SK-N-SH (cell line): ENCODE results near the gene AGBL1.

Source experiments
- CHD2 ChIP-seq: fragments of 150-350 bp; IDR thresholded peaks from 2 replicates; pipeline ENCODE4 v1.6.1; 2018; ENCODE audit warnings: low read length; ENCODE audit not compliant: partially characterized antibody
- CTCF ChIP-seq: fragments of 200-600 bp; sonication (generic); IDR thresholded peaks from 2 replicates; pipeline ENCODE4 v1.6.1; 2017; ENCODE audit warnings: antibody characterized with exemption, mild to moderate bottlenecking, moderate library complexity
- EP300 ChIP-seq, 2 experiments: IDR thresholded peaks; 2 replicates each; pipeline versions ENCODE4 v1.4.0 to v1.6.1; 2012; ENCODE audit warnings: borderline replicate concordance in 1 of 2, low read depth in 1 of 2, low read length in 1 of 2
- NRF1 ChIP-seq: IDR thresholded peaks from 2 replicates; pipeline ENCODE4 v1.6.1; 2012; ENCODE audit warnings: low read depth, mild to moderate bottlenecking, low read length
- POLR2AphosphoS5 ChIP-seq: IDR thresholded peaks from 2 replicates; pipeline ENCODE4 v1.6.1; 2012; ENCODE audit warnings: low read depth, low read length
- TF ChIP-seq, protein P1 (sequence below): IDR thresholded peaks from 2 replicates; pipeline ENCODE4 v1.6.1; 2012; ENCODE audit warnings: mild to moderate bottlenecking, low read depth, low read length, moderate library complexity

DNA sequence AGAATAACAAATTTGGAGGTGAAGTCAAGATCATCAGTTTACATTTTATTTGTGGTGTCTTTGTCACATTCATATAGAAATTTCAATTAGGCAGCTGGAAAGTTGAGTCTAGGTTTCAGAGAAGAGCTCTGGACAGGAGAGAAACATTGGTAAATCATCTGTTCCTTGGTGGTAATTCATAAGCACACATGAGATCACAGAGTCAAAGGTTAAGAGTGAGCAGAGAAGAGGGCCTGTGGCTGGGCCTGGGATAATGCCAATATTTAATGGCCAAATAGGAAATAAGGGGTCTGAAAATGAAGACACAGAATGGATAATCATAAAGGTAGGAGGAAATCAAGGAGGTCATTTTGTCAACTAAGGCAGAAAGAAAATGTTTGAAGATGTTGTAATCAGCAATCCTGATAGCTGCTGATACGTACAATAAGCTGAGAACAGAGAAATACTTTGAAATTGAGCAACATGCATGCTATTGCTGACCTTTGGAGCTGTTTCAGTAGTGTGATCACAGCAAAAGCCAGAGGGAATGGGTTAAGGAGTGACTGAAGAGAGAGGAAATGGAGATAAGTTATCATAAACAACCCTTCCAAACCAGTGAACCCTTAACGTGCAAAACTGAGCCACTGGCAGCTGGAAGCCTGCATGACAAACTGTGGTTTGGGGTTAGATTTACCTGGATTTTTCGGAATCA is 692.8 kb downstream of the AGBL1 start:
- no peak for TF ChIP-seq EP300 (IDR thresholded peaks at IDR 0.05; ENCODE audit: borderline replicate concordance in 1 of 2, low read depth in 1 of 2, low read length in 1 of 2)
- no peak for TF ChIP-seq CHD2
- TF ChIP-seq POLR2AphosphoS5, result no peak
- TF ChIP-seq CTCF, result no peak
- TF ChIP-seq NRF1, result no peak
- TF ChIP-seq, protein P1, sequence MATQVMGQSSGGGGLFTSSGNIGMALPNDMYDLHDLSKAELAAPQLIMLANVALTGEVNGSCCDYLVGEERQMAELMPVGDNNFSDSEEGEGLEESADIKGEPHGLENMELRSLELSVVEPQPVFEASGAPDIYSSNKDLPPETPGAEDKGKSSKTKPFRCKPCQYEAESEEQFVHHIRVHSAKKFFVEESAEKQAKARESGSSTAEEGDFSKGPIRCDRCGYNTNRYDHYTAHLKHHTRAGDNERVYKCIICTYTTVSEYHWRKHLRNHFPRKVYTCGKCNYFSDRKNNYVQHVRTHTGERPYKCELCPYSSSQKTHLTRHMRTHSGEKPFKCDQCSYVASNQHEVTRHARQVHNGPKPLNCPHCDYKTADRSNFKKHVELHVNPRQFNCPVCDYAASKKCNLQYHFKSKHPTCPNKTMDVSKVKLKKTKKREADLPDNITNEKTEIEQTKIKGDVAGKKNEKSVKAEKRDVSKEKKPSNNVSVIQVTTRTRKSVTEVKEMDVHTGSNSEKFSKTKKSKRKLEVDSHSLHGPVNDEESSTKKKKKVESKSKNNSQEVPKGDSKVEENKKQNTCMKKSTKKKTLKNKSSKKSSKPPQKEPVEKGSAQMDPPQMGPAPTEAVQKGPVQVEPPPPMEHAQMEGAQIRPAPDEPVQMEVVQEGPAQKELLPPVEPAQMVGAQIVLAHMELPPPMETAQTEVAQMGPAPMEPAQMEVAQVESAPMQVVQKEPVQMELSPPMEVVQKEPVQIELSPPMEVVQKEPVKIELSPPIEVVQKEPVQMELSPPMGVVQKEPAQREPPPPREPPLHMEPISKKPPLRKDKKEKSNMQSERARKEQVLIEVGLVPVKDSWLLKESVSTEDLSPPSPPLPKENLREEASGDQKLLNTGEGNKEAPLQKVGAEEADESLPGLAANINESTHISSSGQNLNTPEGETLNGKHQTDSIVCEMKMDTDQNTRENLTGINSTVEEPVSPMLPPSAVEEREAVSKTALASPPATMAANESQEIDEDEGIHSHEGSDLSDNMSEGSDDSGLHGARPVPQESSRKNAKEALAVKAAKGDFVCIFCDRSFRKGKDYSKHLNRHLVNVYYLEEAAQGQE, result no peak
